H1 (cell line): Measurements from ENCODE around the gene CDX2.
A peak's percentile ranks its signal among the peaks of the same experiment; 100 is the strongest.

ENCODE experiments used
- EZH2 ChIP-seq: fragments of 200-600 bp; sonication (generic); IDR thresholded peaks from 2 replicates; pipeline ENCODE4 v1.7.1; 2012; ENCODE audit warnings: low read depth, mild to moderate bottlenecking, moderate library complexity, low read length, inconsistent platforms; ENCODE audit not compliant: severe bottlenecking
- POLR2A ChIP-seq, 2 experiments: IDR thresholded peaks; 1 replicate in 1 of 2; 2 replicates in 1 of 2; pipeline ENCODE4 v1.6.1; 2011; ENCODE audit warnings: low read depth in 2 of 2, low read length in 2 of 2, mild to moderate bottlenecking in 2 of 2; ENCODE audit errors: control extremely low read depth in 1 of 2
- SP2 ChIP-seq: IDR thresholded peaks from 2 replicates; pipeline ENCODE4 v1.6.1; 2012; ENCODE audit warnings: mild to moderate bottlenecking, low read length, inconsistent platforms
- SRF ChIP-seq: IDR thresholded peaks from 2 replicates; pipeline ENCODE4 v1.6.1; 2011; ENCODE audit warnings: mild to moderate bottlenecking, low read depth, low read length, moderate library complexity
- USF2 ChIP-seq: IDR thresholded peaks from 2 replicates; pipeline ENCODE4 v1.6.1; 2011; ENCODE audit warnings: low read length, improper control_type of control experiment
- TF ChIP-seq, protein P1 (sequence below), 3 experiments: IDR thresholded peaks; 1 replicate in 2 of 3; 2 replicates in 1 of 3; pipeline versions ENCODE4 v1.5.1 to v1.6.1; 2011; ENCODE audit warnings: low read length in 3 of 3, mild to moderate bottlenecking in 3 of 3, inconsistent platforms in 2 of 3, low read depth in 1 of 3, moderate library complexity in 1 of 3; ENCODE audit not compliant: insufficient read depth in 1 of 3; ENCODE audit errors: control extremely low read depth in 1 of 3

DNA sequence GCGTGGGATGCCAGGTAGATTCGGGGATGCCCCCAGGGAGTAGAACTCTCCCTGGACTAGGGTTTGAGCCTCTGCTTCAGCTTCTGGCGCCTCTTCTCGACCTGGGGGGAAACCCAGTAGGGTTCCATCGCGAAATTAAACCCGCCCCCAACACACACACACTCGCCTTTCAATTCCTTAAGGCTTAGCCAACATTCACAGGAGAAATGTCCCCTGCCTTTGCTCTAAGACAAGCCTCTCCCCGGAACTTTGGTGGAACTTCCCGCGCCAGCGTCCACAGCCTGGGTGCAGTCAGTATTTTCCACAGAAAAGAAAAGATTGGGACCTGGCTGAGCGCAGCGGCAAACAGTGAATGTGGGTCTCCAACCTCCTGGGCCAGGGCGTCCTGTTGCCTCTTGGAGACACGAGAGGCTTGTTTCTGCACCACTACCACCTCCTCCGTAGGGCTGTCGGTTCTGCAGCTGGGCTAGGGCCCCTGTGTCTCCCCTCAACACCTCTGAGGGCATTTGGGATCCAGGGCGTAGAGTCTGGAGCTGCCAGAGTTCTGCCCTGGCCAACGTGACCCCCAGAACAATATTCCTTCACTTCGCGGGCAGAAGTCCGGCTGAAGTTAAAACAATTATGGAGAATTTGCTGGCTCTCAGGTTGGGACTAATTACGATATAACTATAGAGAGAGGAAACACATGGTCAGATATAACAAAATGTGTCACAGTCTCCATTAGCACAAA is 46.1 kb downstream of the CDX2 start:
- TF ChIP-seq, protein P1, sequence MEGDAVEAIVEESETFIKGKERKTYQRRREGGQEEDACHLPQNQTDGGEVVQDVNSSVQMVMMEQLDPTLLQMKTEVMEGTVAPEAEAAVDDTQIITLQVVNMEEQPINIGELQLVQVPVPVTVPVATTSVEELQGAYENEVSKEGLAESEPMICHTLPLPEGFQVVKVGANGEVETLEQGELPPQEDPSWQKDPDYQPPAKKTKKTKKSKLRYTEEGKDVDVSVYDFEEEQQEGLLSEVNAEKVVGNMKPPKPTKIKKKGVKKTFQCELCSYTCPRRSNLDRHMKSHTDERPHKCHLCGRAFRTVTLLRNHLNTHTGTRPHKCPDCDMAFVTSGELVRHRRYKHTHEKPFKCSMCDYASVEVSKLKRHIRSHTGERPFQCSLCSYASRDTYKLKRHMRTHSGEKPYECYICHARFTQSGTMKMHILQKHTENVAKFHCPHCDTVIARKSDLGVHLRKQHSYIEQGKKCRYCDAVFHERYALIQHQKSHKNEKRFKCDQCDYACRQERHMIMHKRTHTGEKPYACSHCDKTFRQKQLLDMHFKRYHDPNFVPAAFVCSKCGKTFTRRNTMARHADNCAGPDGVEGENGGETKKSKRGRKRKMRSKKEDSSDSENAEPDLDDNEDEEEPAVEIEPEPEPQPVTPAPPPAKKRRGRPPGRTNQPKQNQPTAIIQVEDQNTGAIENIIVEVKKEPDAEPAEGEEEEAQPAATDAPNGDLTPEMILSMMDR (IDR thresholded peaks at IDR 0.05; ENCODE audit: control extremely low read depth in 1 of 3, insufficient read depth in 1 of 3, low read depth in 1 of 3, low read length in 3 of 3): no peak
- no peak for TF ChIP-seq POLR2A (IDR thresholded peaks at IDR 0.05; ENCODE audit: control extremely low read depth in 1 of 2, low read depth in 2 of 2, low read length in 2 of 2)
- no peak for TF ChIP-seq USF2
- no peak for TF ChIP-seq SRF
- no peak for TF ChIP-seq SP2
- peak; percentile 8 for TF ChIP-seq EZH2
